HG03457 (cell line): Measurements from ENCODE around the gene SOBP.

Experiments used
- ATAC-seq: cut with Tn5 transposase; IDR thresholded peaks from one replicate; pipeline ENCODE4 v1.9.1; 2021; ENCODE audit warnings: moderate number of reproducible peaks; ENCODE audit not compliant: unreplicated experiment

SOBP gene

GRCh38 chr6:107485157-107485556 lies 4.8 kb upstream of the SOBP start:
- ATAC-seq: no peak

DNA sequence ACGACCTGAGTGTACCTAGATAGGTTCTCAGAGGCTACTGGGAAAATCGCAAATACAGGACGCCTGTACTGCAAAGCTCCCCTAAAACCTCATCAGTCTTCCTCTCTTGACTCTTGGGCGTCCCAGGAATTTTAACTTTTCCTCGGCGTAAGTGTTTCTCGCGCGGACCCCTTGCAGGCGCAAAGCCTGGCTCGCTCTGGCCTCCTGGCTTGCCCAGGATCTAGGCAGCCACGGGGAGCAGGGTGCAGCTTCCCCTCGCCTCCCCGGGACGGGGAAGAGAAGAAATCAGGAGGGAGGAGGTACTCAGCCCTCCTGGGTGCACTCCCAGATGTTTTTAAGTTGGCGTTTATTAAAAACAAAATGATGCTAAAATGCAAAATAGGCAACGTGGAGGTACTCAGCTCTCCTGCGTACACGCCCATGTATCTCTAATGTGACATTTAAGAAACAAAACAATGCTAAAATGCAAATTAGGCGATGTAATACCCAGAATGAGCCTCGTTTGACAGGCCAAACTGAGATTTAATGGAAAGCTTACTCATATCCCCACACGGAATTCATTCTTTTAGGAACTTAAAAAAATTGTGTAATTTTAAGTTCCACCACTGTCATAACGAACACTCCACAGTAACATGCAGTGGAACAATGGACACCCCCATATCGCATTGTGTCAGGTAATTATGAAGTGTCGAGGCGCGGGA lies 1.6 kb upstream of the SOBP start:
- no peak for ATAC-seq

- ATAC-seq: no peak
Measured at GRCh38 chr6:107488875-107489635, 862 bp upstream of the SOBP start.

DNA sequence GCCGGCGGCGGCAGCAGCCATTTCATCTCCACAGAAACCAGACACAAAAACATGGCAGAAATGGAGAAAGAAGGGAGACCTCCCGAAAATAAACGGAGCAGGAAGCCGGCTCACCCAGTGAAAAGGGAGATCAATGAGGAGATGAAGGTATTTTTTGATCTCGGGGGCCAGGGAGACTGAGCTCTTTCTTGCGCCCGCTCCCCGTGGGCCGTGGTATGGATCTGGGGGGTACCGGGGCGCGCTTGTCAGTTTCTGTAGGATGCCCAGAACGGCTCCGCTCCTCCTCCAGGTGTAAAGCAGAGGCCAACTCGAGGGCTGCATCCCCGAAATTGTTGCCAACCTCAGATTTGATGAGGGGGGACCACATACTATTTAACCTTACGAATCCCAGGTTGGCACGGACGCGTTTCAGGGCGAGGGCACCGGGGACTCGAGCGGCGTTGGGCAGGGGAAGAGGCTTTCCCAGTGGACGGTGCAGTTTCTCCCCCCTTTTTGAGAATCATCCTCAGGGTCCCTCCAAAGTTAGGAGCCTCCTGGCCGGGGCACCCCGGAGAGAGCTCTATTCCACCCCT lies 735 bp downstream of the SOBP start:
- ATAC-seq: no peak

- no peak for ATAC-seq
Measured at GRCh38 chr6:107491138-107491609, 1.3 kb downstream of the SOBP start.

GRCh38 chr6:107491760-107492660 lies 2.1 kb downstream of the SOBP start:
- ATAC-seq: no peak

GRCh38 chr6:107493158-107494057 lies 3.5 kb downstream of the SOBP start:
- no peak for ATAC-seq

GRCh38 chr6:107495196-107495643 lies 5.3 kb downstream of the SOBP start:
- no peak for ATAC-seq

- no peak for ATAC-seq
Measured at GRCh38 chr6:107495971-107496370, 6.1 kb downstream of the SOBP start.

- no peak for ATAC-seq
Measured at GRCh38 chr6:107496892-107497684, 7.2 kb downstream of the SOBP start.

DNA sequence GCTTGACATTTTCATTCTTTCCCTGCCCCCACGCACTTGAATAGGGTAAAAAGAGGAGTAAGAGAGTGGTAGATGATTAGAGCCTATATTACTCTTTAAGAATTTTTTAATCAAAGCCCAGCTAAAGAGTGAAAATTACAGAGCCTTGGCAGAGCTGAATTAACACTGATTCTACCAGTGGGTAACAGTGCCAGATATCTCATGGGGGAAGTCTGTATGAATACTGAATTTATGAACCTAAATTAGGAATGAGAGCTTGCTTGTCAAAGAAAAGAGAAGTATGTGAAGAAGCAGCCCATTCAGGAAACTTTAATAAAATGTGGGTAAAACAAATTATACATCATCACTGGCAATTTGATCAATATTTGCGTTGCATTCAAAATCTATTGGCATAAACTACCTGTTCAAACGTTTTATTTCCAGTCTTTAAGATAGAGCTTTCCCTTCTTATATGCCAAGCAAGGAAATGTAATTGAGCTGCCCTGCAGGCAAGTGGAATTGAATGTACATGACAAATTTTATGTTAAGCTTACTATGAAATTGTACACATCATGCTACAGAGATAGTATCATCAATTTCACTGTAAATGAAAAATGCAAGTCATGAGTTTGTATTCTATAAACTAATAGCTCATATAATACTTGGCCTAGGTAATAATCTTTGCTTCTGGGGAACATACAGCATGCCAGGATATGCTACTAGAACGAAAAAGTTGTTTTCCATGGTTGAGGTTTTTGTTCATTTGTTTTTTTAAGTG lies 14.5 kb downstream of the SOBP start:
- ATAC-seq: no peak

- ATAC-seq: no peak
Measured at GRCh38 chr6:107506145-107506544, 16.2 kb downstream of the SOBP start.

- no peak for ATAC-seq
Measured at GRCh38 chr6:107509506-107509905, 19.6 kb downstream of the SOBP start.

DNA sequence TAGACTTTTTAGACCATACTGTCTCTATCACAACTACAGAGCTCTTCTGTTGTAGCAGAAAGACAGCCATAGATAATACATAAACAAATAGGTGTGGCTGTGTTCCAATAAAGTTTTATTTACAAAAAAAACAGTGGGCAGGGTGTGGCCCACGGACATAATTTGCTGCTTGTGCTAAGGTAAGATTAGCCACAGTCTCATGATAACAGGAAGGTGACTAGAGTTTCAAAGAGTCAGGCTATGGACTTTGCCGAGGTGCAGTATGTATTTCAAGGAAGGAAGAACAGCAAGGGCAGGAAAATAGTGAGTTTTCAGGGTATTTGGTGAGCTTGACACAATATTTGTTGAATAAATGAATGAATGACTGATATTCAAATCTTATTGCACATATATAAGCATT lies 20.2 kb downstream of the SOBP start:
- no peak for ATAC-seq

GRCh38 chr6:107511511-107511993 lies 21.6 kb downstream of the SOBP start:
- ATAC-seq: no peak

DNA sequence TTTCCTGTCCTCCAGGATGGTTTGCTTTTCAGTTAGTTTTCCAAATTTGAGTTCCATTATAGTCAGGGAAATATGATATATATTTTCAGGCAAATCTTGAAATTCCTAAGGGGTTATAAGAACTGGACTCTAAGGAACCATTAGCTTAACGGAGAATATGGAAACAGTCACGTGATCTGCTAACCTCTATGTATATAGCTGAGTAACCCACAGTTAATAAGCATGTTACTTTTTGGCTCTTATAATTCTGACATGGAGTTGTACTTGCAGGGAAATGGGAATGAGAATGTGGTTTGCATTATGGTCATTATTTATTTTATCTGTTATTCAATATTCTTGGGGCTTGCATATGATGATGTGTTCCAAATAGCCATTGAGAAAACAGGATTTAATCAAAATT lies 23.3 kb downstream of the SOBP start:
- no peak for ATAC-seq

DNA sequence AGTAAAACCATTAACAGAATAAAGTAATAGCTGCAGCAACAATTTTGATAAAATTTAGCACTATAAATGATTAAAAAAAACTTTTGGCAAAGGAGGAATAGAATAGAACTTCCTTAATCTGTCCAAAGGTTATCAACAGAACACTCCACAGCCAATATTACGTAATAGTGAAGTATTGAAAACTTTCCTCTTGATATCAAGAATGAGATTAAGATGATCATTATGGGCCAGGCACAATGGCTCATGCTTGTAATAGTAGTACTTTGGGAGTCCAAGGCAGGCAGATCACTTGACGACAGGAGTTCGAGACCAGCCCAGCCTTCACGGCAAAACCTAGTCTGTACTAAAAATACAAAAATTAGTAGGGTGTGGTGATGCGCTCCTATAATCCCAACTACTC lies 26.0 kb downstream of the SOBP start:
- ATAC-seq: no peak

DNA sequence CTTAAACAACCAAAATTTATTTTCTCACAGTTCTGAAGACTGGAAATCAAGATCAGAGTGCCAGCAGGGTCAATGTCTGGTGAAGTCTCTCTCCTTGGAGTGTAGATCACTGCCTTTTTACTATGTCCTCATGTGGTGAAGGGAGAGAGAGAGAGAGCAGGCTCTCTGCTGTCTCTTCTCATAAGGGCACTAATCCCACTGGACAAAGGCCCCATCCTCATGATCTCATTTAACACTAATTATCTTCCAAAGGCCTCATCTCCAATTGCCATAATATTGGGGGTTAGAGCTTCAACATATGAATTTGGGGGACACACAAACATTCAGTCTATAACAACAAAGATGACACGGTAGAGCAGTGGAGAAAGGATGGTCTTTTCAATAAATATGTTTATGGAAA lies 27.4 kb downstream of the SOBP start:
- ATAC-seq: no peak
